PC-9 (cell line): ENCODE results near the gene NEURL1B. TPM values are rescaled to one million over a fixed set of nuclear protein-coding genes. Genes with fewer than 3 reads are reported as not detected.

Source experiments
- BruUV-seq: library from RNA; stranded (reverse); fragments of 400-500 nt; replicated peaks from 2 replicates; lab custom pipeline; 2021; lab: Mats Ljungman, UMichigan
- CTCF ChIA-PET: fragments of 300-600 bp; sonication (Branson Sonifier 250); formaldehyde crosslinking; loops from one replicate; lab custom pipeline; 2022; ENCODE audit warnings: antibody characterized with exemption; lab: Charles Lee
- POLR2A ChIA-PET: fragments of 300-600 bp; sonication (Branson Sonifier 250); formaldehyde crosslinking; loops from one replicate; lab custom pipeline; 2022; ENCODE audit warnings: antibody characterized with exemption; ENCODE audit not compliant: unreplicated experiment; lab: Charles Lee
- DNase-seq, 2 experiments: peaks; one replicate each; pipeline versions ENCODE4 v3.0.0 to v3.0.0-alpha.2; 2015 to 2022; ENCODE audit warnings: mixed read lengths in 1 of 2
- H2AFZ ChIP-seq: fragments of 200-600 bp; sonication (generic); 2 replicates; pipeline ENCODE4 v1.8.1; 2017; ENCODE audit warnings: antibody characterized with exemption
- H3F3A ChIP-seq: fragments of 200-600 bp; sonication (generic); 2 replicates; pipeline ENCODE4 v1.8.1; 2017; ENCODE audit warnings: antibody characterized with exemption, mild to moderate bottlenecking, low read depth; ENCODE audit not compliant: insufficient read depth
- H3K27ac ChIP-seq: fragments of 200-600 bp; sonication (generic); 2 replicates; pipeline ENCODE4 v1.6.1; 2016; ENCODE audit warnings: mixed run types
- H3K27me3 ChIP-seq: fragments of 200-600 bp; sonication (generic); 2 replicates; pipeline ENCODE4 v1.6.1; 2016; ENCODE audit warnings: low read depth, mixed run types; ENCODE audit not compliant: insufficient read depth
- H3K36me3 ChIP-seq: fragments of 200-600 bp; sonication (generic); 2 replicates; pipeline ENCODE4 v1.6.1; 2016; ENCODE audit warnings: low read depth, mixed run types
- H3K4me1 ChIP-seq: fragments of 200-600 bp; sonication (generic); replicated peaks from 2 replicates; pipeline ENCODE4 v1.6.1; 2016; ENCODE audit warnings: mixed run types; ENCODE audit not compliant: insufficient read depth
- H3K4me2 ChIP-seq: fragments of 200-600 bp; sonication (generic); 2 replicates; pipeline ENCODE4 v1.6.1; 2017; ENCODE audit warnings: mixed run types
- H3K4me3 ChIP-seq: fragments of 200-600 bp; sonication (generic); 2 replicates; pipeline ENCODE4 v1.6.1; 2016; ENCODE audit warnings: mixed run types
- H3K79me2 ChIP-seq: fragments of 200-600 bp; sonication (generic); 2 replicates; pipeline ENCODE4 v1.6.1; 2017; ENCODE audit warnings: low read depth, mixed run types
- H3K9me2 ChIP-seq: fragments of 200-600 bp; sonication (generic); 2 replicates; pipeline ENCODE4 v1.8.1; 2017; ENCODE audit warnings: mild to moderate bottlenecking; ENCODE audit not compliant: insufficient read depth
- H3K9me3 ChIP-seq: fragments of 200-600 bp; sonication (generic); 2 replicates; pipeline ENCODE4 v1.8.1; 2016; ENCODE audit warnings: low read depth; ENCODE audit not compliant: insufficient read depth
- H4K20me1 ChIP-seq: fragments of 200-600 bp; sonication (generic); 2 replicates; pipeline ENCODE4 v1.8.1; 2017; ENCODE audit not compliant: insufficient read depth
- CTCF ChIP-seq: fragments of 200-600 bp; sonication (generic); conservative IDR thresholded peaks from 2 replicates; pipeline ENCODE4 v1.6.1; 2017; ENCODE audit warnings: mixed run types, antibody characterized with exemption, mild to moderate bottlenecking, moderate library complexity
- EZH2 ChIP-seq: fragments of 200-600 bp; sonication (generic); IDR thresholded peaks from 2 replicates; pipeline ENCODE4 v1.8.0; 2017; ENCODE audit warnings: antibody characterized with exemption, low read depth
- intact Hi-C: fragments of 100-400 bp; cut with micrococcal nuclease; formaldehyde crosslinking; loops from one replicate; pipeline ENCODE4 v1.10.0; 2022; ENCODE audit not compliant: unreplicated experiment
- total RNA-seq: library from RNA; stranded (reverse); gene quantifications from 2 replicates; pipeline ENCODE4 v1.2.3, GENCODE V29; 2021

Gene NEURL1B
- total RNA-seq, 1 experiment from 2014 or later: 14.3 TPM

DNA sequence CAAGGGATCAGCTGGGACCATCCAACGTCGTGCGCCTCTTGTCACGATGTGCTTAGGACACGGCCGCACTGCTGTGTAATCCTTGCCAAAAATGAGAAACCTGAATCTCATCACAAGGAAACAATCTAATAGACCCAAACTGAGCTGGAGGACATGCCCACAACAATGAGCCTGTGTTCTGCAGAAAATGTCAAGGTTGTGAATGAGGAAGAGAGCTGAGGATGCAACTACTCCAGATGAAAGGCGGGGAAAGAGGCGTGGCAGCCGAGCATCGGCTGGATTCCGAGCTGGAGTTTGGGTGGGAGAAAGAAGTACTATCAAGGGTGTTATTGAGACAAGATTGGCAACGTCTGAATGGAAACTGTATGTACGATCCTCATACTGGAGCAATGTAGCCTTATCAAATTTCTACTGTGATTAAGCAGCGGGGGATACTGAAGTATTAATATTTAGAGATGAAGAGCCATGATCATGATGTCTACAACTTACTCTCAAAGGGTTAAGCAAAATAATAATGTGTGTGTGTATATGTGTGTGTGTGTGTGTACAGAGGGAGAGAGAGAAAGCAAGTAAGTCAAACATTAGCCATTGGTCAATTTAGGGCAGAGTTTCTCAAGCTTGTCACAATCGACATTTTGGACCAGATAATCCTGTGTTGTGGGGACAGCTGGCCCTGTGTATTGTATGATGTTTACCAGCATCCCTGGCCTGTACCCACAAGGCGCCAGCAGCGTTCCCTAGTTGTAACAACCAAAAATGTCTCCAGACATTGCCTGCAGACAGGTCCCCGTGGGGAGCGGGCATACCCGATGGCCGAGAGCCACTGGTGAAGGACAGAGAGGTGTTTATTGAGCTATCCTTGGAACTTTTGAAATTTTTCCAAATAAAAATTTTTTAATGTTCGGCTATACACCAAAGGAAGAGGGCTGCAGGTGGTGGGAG lies 83.5 kb downstream of the NEURL1B start:
- Histone ChIP-seq H3K4me3 (no peak overlapping the region), H3K27me3 (no peaks in the 10 kb centered on the region), H3K36me3 (no peaks in the 10 kb centered on the region), H3K4me2 (no peak overlapping the region), H2AFZ (no peak overlapping the region), H3K79me2 (no peaks in the 10 kb centered on the region), H3F3A (no peaks in the 10 kb centered on the region), H4K20me1 (no peaks in the 10 kb centered on the region), H3K27ac (no peak overlapping the region), H3K9me3 (no peaks in the 10 kb centered on the region), H3K4me1 (no peaks in the 10 kb centered on the region), H3K9me2 (no peaks in the 10 kb centered on the region)
- BruUV-seq: no TSS peak
- DNase-seq: no peak
- no peak for TF ChIP-seq EZH2
- TF ChIP-seq CTCF: no peak
- intact Hi-C loops: no loop called here
- ChIA-PET CTCF (interaction anchor here (0.8 kb wide), 1 partner anchor 9 kb away, joined by 3 read pairs; no protein-coding TSS in a partner anchor), POLR2A (no interaction called here)

DNA sequence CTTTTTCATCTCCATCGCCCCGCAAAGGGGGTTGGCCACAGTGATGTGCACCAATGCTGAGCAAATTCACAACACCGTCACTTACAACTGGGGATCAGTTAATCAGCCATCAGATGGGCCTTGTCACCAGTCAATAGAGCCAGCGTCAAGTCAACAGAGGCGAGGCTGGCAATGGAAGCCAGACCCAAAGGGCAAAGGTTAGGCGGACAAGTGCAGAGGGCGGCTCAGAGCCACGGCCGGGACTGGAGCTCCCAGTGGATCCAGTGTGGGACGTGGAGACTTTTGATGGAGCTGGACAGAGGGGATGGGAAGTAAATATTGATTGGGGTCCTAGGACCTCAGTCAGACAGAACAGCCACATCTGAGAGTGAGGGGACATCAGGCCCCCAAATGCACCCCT lies 84.2 kb downstream of the NEURL1B start:
- H3K27ac ChIP-seq: no peak overlapping the region
- H3K36me3 ChIP-seq: no peaks in the 10 kb centered on the region
- H3K9me3 ChIP-seq: no peaks in the 10 kb centered on the region
- no peak for TF ChIP-seq CTCF
- no peak for TF ChIP-seq EZH2
- no peaks in the 10 kb centered on the region for H3F3A ChIP-seq
- no peaks in the 10 kb centered on the region for H4K20me1 ChIP-seq
- CTCF ChIA-PET: interaction anchor here (0.8 kb wide), 1 partner anchor 10 kb away, joined by 3 read pairs; no protein-coding TSS in a partner anchor
- DNase-seq: no peak
- no peaks in the 10 kb centered on the region for H3K9me2 ChIP-seq
- no peaks in the 10 kb centered on the region for H3K79me2 ChIP-seq
- no peaks in the 10 kb centered on the region for H3K27me3 ChIP-seq
- BruUV-seq: no TSS peak
- no peaks in the 10 kb centered on the region for H3K4me1 ChIP-seq
- intact Hi-C loops: no loop called here
- no peak overlapping the region for H2AFZ ChIP-seq
- no peak overlapping the region for H3K4me3 ChIP-seq
- H3K4me2 ChIP-seq: no peak overlapping the region
- POLR2A ChIA-PET: no interaction called here

DNA sequence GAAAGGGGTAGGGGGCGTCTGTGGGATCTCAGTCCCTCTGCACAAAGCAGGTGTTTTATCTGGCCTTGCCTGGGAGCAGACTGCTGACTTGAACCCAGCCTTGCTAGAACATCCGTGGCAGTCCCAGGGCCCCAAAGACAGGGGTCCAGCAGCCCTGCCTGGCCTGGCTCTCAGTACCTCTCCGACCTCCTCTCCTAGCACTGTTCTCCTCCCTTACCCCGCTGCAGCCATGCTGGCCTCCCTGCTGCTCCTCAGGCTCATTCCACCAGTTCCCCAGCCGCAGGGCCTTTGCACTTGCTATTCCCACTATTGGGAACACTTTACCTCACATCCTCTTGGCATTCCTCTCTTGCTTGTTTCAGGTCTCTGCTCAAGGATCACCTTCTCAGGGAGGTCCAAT lies 84.7 kb downstream of the NEURL1B start:
- H4K20me1 ChIP-seq: no peaks in the 10 kb centered on the region
- H2AFZ ChIP-seq: no peak overlapping the region
- no peaks in the 10 kb centered on the region for H3K9me3 ChIP-seq
- no peaks in the 10 kb centered on the region for H3K79me2 ChIP-seq
- peaks cover 3% of the 10 kb centered on the region for H3K4me1 ChIP-seq
- H3K4me3 ChIP-seq: no peak overlapping the region
- POLR2A ChIA-PET: no interaction called here
- no peak overlapping the region for H3K27ac ChIP-seq
- BruUV-seq: no TSS peak
- H3K4me2 ChIP-seq: no peak overlapping the region
- CTCF ChIA-PET: no interaction called here
- peaks cover 4% of the 10 kb centered on the region; the same call in 1 of the 2 replicates for H3F3A ChIP-seq
- DNase-seq: no peak
- intact Hi-C loops: no loop called here
- TF ChIP-seq CTCF: no peak
- no peaks in the 10 kb centered on the region for H3K9me2 ChIP-seq
- H3K36me3 ChIP-seq: no peaks in the 10 kb centered on the region
- no peaks in the 10 kb centered on the region for H3K27me3 ChIP-seq
